ENCODE measurements around the gene SUPT6H.

DNA sequence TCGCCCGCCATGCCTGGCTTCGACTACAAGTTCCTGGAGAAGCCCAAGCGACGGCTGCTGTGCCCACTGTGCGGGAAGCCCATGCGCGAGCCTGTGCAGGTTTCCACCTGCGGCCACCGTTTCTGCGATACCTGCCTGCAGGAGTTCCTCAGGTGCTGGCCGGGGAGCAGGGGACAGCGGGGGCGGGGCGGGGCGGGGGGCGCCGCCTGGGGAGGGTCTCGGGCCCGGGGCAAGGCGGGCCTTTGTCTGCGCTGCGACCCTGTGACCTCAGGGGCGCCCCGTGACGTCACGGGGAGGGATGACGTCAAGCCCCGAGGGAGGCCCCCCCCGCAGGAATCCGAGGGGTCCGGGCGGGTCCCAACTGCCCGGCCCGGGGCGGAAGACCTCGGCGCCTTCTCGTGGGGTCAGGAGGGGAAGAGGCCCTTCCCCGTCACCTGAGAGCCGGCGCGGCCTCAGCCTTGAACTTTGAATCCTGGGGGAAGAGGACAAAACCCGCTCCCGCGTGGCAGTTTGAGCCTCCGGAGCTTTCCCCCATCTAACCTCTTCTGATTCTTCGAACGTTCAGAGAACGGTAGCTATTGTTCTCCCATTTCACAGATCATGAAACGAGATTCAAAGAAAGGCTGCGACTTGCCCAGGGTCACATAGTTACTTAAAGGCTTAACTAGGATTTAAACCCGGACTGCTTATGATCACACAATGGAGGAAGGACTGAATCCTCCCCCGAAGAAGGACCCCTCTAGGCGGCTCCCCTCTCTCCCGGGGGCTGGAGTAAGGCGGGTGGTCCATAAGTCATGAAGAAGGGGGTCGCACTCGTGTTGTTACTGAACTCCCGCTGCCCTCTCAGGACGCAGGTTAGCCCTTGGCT, 82.3 kb downstream of the SUPT6H start:
- TF ChIP-seq, protein P1, sequence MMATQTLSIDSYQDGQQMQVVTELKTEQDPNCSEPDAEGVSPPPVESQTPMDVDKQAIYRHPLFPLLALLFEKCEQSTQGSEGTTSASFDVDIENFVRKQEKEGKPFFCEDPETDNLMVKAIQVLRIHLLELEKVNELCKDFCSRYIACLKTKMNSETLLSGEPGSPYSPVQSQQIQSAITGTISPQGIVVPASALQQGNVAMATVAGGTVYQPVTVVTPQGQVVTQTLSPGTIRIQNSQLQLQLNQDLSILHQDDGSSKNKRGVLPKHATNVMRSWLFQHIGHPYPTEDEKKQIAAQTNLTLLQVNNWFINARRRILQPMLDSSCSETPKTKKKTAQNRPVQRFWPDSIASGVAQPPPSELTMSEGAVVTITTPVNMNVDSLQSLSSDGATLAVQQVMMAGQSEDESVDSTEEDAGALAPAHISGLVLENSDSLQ (IDR thresholded peaks at IDR 0.05), result no peak
- TF ChIP-seq SUZ12 (IDR thresholded peaks at IDR 0.05) (no peak), BHLHE40 (IDR thresholded peaks at IDR 0.05; ENCODE audit: borderline replicate concordance) (no peak), HDGF (IDR thresholded peaks at IDR 0.05; ENCODE audit: borderline replicate concordance) (no peak), ARNT (IDR thresholded peaks at IDR 0.05) (no peak), NFRKB (IDR thresholded peaks at IDR 0.05) (no peak), ELF4 (IDR thresholded peaks at IDR 0.05) (no peak), SP1 (IDR thresholded peaks at IDR 0.05) (no peak), FOXA1 (IDR thresholded peaks at IDR 0.05) (no peak), L3MBTL2 (conservative IDR thresholded peaks at IDR 0.05) (peak; percentile 60; the same call in 1 of the 2 replicates)
